Keratinocyte (primary cell): ENCODE data around the gene CD44. TPM values are rescaled to one million over a fixed set of nuclear protein-coding genes. Genes with fewer than 3 reads are reported as not detected.
A peak's percentile ranks its signal among the peaks of the same experiment; 100 is the strongest.

ENCODE experiments used
- DNase-seq: peaks from one replicate; pipeline ENCODE4 v3.0.0-alpha.2; 2011; ENCODE audit warnings: low read depth, missing footprints, low spot score
- FAIRE-seq: peaks from 2 replicates; lab custom pipeline; 2011; peaks lifted over from hg19 to GRCh38; lab: Jason Lieb, UNC
- H2AFZ ChIP-seq: 2 replicates; pipeline ENCODE4 v1.6.0; 2012; ENCODE audit warnings: low read length, control low read depth, inconsistent platforms; ENCODE audit not compliant: control insufficient read depth
- H3K27ac ChIP-seq: 2 replicates; pipeline ENCODE4 v1.5.1; 2011; ENCODE audit warnings: low read length; ENCODE audit not compliant: control insufficient read depth, insufficient read depth
- H3K27me3 ChIP-seq: 3 replicates; pipeline ENCODE4 v1.6.0; 2011; ENCODE audit warnings: low read length; ENCODE audit not compliant: control insufficient read depth, insufficient read depth; ENCODE audit errors: extremely low read depth
- H3K36me3 ChIP-seq, 2 experiments: 2 replicates in 1 of 2; 3 replicates in 1 of 2; pipeline ENCODE4 v1.5.1; 2011; ENCODE audit warnings: low read length in 2 of 2, mild to moderate bottlenecking in 1 of 2; ENCODE audit not compliant: control insufficient read depth in 2 of 2, insufficient read depth in 2 of 2; ENCODE audit errors: extremely low read depth in 1 of 2
- H3K4me1 ChIP-seq: 3 replicates; pipeline ENCODE4 v1.5.1; 2011; ENCODE audit warnings: low read length; ENCODE audit not compliant: control insufficient read depth, insufficient read depth; ENCODE audit errors: extremely low read depth
- H3K4me2 ChIP-seq: 3 replicates; pipeline ENCODE4 v1.6.0; 2011; ENCODE audit warnings: low read depth, low read length; ENCODE audit not compliant: control insufficient read depth, insufficient read depth; ENCODE audit errors: extremely low read depth
- H3K4me3 ChIP-seq, 3 experiments: fragments of 200-600 bp in 1 of 3; sonication (generic) in 1 of 3; 2 replicates in 2 of 3; 3 replicates in 1 of 3; pipeline ENCODE4 v1.5.1; 2011 to 2016; ENCODE audit warnings: low read length in 3 of 3, mild to moderate bottlenecking in 3 of 3, control low read depth in 2 of 3, inconsistent platforms in 1 of 3, low read depth in 1 of 3, mixed read lengths in 1 of 3, mixed run types in 1 of 3, moderate library complexity in 1 of 3; ENCODE audit not compliant: control insufficient read depth in 2 of 3, insufficient read depth in 2 of 3; ENCODE audit errors: extremely low read depth in 1 of 3
- H3K79me2 ChIP-seq: 2 replicates; pipeline ENCODE4 v1.6.0; 2012; ENCODE audit warnings: low read length; ENCODE audit not compliant: control insufficient read depth, insufficient read depth
- H3K9ac ChIP-seq: 3 replicates; pipeline ENCODE4 v1.6.0; 2011; ENCODE audit warnings: low read length; ENCODE audit not compliant: control insufficient read depth, insufficient read depth; ENCODE audit errors: extremely low read depth
- H3K9me1 ChIP-seq: 3 replicates; pipeline ENCODE4 v1.6.0; 2011; ENCODE audit warnings: low read length; ENCODE audit not compliant: control insufficient read depth, insufficient read depth; ENCODE audit errors: extremely low read depth
- H3K9me3 ChIP-seq: 2 replicates; pipeline ENCODE4 v1.5.1; 2012; ENCODE audit warnings: low read depth, low read length; ENCODE audit not compliant: control insufficient read depth
- H4K20me1 ChIP-seq: 3 replicates; pipeline ENCODE4 v1.6.0; 2011; ENCODE audit warnings: low read length; ENCODE audit not compliant: control insufficient read depth, insufficient read depth; ENCODE audit errors: extremely low read depth
- CTCF ChIP-seq, 3 experiments: IDR thresholded peaks in 1 of 3; conservative IDR thresholded peaks in 1 of 3; optimal IDR thresholded peaks in 1 of 3; 2 replicates in 2 of 3; 3 replicates in 1 of 3; pipeline versions ENCODE3 to v1.5.1; 2011; ENCODE audit warnings: low read length in 3 of 3, mild to moderate bottlenecking in 3 of 3, moderate library complexity in 2 of 3, control low read depth in 1 of 3, inconsistent platforms in 1 of 3; ENCODE audit not compliant: insufficient read depth in 2 of 3; ENCODE audit errors: extremely low read depth in 1 of 3
- EZH2 ChIP-seq: IDR thresholded peaks from one replicate; pipeline ENCODE4 v1.6.1; 2012; ENCODE audit warnings: inconsistent platforms, mild to moderate bottlenecking, low read length, moderate library complexity
- dilution Hi-C: fragments of 300-500 bp; cut with MboI; formaldehyde crosslinking; loops from one replicate; pipeline ENCODE4 v1.7.0; 2020; ENCODE audit warnings: low sequenced_read_pairs; ENCODE audit not compliant: extremely low pct_ligation_motif_present
- polyA plus RNA-seq, 5 experiments: library from polyadenylated mRNA; depleted of rRNA in 3 of 5; stranded (reverse) in 3 of 5; stranded (forward) in 1 of 5; unstranded in 1 of 5; fragments of >200 nt; gene quantifications; 1 replicate in 1 of 5; 2 replicates in 3 of 5; 3 replicates in 1 of 5; pipeline versions ENCODE4 v1.2.1 to v1.2.3, GENCODE V29; 2011 to 2012; ENCODE audit warnings: missing spikeins in 2 of 5, low read depth in 1 of 5, low replicate concordance in 1 of 5

The CD44 gene
- polyA plus RNA-seq, 1 donor (not counting 4 experiments of a cell fraction or from before 2014, with no cell fraction given) = 2,038 TPM

DNA sequence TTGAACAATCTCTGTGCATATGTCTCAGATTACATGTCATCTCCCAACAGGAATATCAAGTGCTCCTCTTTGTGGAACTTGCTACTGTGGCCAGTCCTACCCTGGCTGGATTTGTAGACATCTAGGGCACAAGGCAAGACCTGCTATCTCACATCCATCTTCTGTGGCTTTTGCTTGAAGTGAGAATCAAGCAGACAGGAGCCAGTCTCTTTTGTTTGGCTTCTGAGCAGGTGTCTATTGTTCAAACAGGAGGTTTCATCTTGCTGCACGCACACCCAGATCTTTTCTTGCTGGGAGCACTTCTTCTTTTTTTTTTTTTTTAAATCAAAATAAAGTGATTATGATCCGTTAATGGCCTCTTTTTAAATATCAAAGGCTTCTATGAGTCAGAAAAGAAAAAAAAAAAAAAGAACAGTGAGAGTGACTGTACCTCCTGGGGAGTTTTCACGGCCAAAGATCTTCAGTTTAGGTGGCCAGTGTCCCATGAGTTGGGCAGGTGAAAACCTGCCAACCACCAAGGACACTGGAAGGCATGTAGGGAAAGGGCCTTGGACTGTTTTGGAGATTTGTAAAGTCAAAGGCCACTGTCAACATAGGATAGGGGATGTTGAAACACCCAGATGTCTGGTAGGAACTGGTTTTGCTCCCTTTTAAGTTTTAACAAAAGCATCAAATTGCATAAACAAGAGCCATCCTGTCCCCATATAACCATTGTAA is 78.1 kb downstream of the CD44 start:
- FAIRE-seq = no peak

GRCh38 chr11:35218956-35219355 is 80.0 kb downstream of the CD44 start:
- Histone ChIP-seq H3K9me3 (no peaks in the 10 kb centered on the region), H3K4me2 (no peak overlapping the region)
- dilution Hi-C loops = no loop called here

More for the DNA sequence above, 78.1 kb downstream of the CD44 start:
- no peaks in the 10 kb centered on the region for H3K27me3 ChIP-seq
- no peak for TF ChIP-seq EZH2
- TF ChIP-seq CTCF (optimal IDR thresholded peaks at IDR 0.05 in 1 of 3, IDR thresholded peaks at IDR 0.05 in 1 of 3, conservative IDR thresholded peaks at IDR 0.05 in 1 of 3; ENCODE audit: extremely low read depth in 1 of 3, insufficient read depth in 2 of 3, low read length in 3 of 3) = no peak
- no peaks in the 10 kb centered on the region for H3K9me1 ChIP-seq
- H3K36me3 ChIP-seq = peaks cover 39 to 55% of the 10 kb centered on the region in 2 experiments
- H3K4me1 ChIP-seq = peaks cover 15% of the 10 kb centered on the region
- no peak overlapping the region for H3K4me3 ChIP-seq
- dilution Hi-C loops = no loop called here
- H2AFZ ChIP-seq = no peak overlapping the region
- DNase-seq = no peak
- H3K79me2 ChIP-seq = no peaks in the 10 kb centered on the region
- no peak overlapping the region for H3K4me2 ChIP-seq
- H3K9me3 ChIP-seq = no peaks in the 10 kb centered on the region
- H3K27ac ChIP-seq = peak overlapping the region; percentile 37
- no peak overlapping the region for H3K9ac ChIP-seq
- H4K20me1 ChIP-seq = no peaks in the 10 kb centered on the region

More at GRCh38 chr11:35218956-35219355, 80.0 kb downstream of the CD44 start:
- FAIRE-seq (no peak), DNase-seq (no peak)
- Histone ChIP-seq H3K27ac (no peak overlapping the region), H4K20me1 (no peaks in the 10 kb centered on the region), H3K79me2 (no peaks in the 10 kb centered on the region), H2AFZ (no peak overlapping the region), H3K4me3 (no peak overlapping the region), H3K36me3 (peaks cover 47 to 71% of the 10 kb centered on the region in 2 experiments), H3K4me1 (peaks cover 15% of the 10 kb centered on the region), H3K9me1 (no peaks in the 10 kb centered on the region), H3K9ac (no peak overlapping the region), H3K27me3 (no peaks in the 10 kb centered on the region)
- TF ChIP-seq EZH2 (no peak), CTCF (optimal IDR thresholded peaks at IDR 0.05 in 1 of 3, IDR thresholded peaks at IDR 0.05 in 1 of 3, conservative IDR thresholded peaks at IDR 0.05 in 1 of 3; ENCODE audit: extremely low read depth in 1 of 3, insufficient read depth in 2 of 3, low read length in 3 of 3) (no peak)
